HepG2 (cell line): ENCODE data around the gene TK2. TPM values are rescaled to one million over a fixed set of nuclear protein-coding genes. Genes with fewer than 3 reads are reported as not detected.
"Not testable (repeated sequence)": the region's sequence is repeated elsewhere in the genome, so short reads cannot be mapped to it uniquely, and the experiment has no call there.

Experiments
- ATAC-seq: fragments of 200-7000 bp; cut with Tn5 transposase; 3 replicates; pipeline ENCODE4 v1.9.1; 2020; ENCODE audit warnings: mild to moderate bottlenecking, moderate library complexity
- BruUV-seq: library from RNA; stranded (reverse); fragments of 400-500 nt; replicated peaks from 2 replicates; lab custom pipeline; 2021; lab: Mats Ljungman, UMichigan
- CTCF ChIA-PET: fragments of 300-600 bp; formaldehyde crosslinking; extraction: SDS; loops from one replicate; lab custom pipeline; 2021; ENCODE audit warnings: low total read pairs, inconsistent platforms, low intra/inter-chr PET ratio; lab: Yijun Ruan, JAX
- POLR2A ChIA-PET: fragments of 350-600 bp; sonication (Branson Sonifier 250); formaldehyde crosslinking; loops from one replicate; lab custom pipeline; 2020; ENCODE audit warnings: antibody characterized with exemption, inconsistent platforms; lab: Yijun Ruan, JAX
- DNase-seq: peaks from one replicate; pipeline ENCODE4 v3.0.0-alpha.2; 2015; ENCODE audit warnings: low spot score
- FAIRE-seq: peaks from 3 replicates; lab custom pipeline; 2011; peaks lifted over from hg19 to GRCh38; lab: Jason Lieb, UNC
- H2AFZ ChIP-seq: one replicate; pipeline ENCODE4 v1.6.1; 2011; ENCODE audit warnings: low read length, inconsistent platforms
- H3K27ac ChIP-seq: fragments of 300-600 bp; 3 replicates; pipeline ENCODE4 v1.8.0; 2011; ENCODE audit warnings: mixed run types, mild to moderate bottlenecking, mixed read lengths, low read length, inconsistent platforms; ENCODE audit not compliant: insufficient read depth; ENCODE audit errors: extremely low read length
- H3K27me3 ChIP-seq, 2 experiments: fragments of 200-600 bp in 1 of 2; 2 replicates in 1 of 2; 3 replicates in 1 of 2; pipeline versions ENCODE4 v1.6.0 to v1.8.0; 2011; ENCODE audit warnings: low read length in 2 of 2, mild to moderate bottlenecking in 2 of 2, moderate library complexity in 2 of 2, inconsistent platforms in 1 of 2; ENCODE audit not compliant: insufficient read depth in 2 of 2, control insufficient read depth in 1 of 2
- H3K36me3 ChIP-seq, 2 experiments: fragments of 200-600 bp in 1 of 2; replicated peaks in 1 of 2; 2 replicates in 1 of 2; 3 replicates in 1 of 2; pipeline versions ENCODE4 v1.5.1 to v1.8.0; 2011; ENCODE audit warnings: low read length in 2 of 2, inconsistent platforms in 1 of 2; ENCODE audit not compliant: insufficient read depth in 2 of 2, control insufficient read depth in 1 of 2
- H3K4me1 ChIP-seq: 2 replicates; pipeline ENCODE4 v1.5.1; 2012; ENCODE audit warnings: low read length, inconsistent platforms; ENCODE audit not compliant: insufficient read depth
- H3K4me2 ChIP-seq: 2 replicates; pipeline ENCODE4 v1.6.0; 2011; ENCODE audit warnings: low read depth, low read length, inconsistent platforms
- H3K4me3 ChIP-seq, 3 experiments: fragments of 200-600 bp in 1 of 3; sonication (generic), shearing (Covaris generic) in 1 of 3; replicated peaks in 1 of 3; 2 replicates each; pipeline ENCODE4 v1.5.1; 2011 to 2016; ENCODE audit warnings: low read length in 3 of 3, inconsistent platforms in 2 of 3, low read depth in 2 of 3, mild to moderate bottlenecking in 2 of 3, control low read depth in 1 of 3, mixed read lengths in 1 of 3; ENCODE audit not compliant: insufficient read depth in 1 of 3
- H3K79me2 ChIP-seq: one replicate; pipeline ENCODE4 v1.6.1; 2011; ENCODE audit warnings: low read length, inconsistent platforms; ENCODE audit not compliant: insufficient read depth
- H3K9ac ChIP-seq: 2 replicates; pipeline ENCODE4 v1.6.0; 2011; ENCODE audit warnings: mild to moderate bottlenecking, low read depth, low read length, inconsistent platforms; ENCODE audit not compliant: insufficient read depth
- H3K9me3 ChIP-seq: 2 replicates; pipeline ENCODE4 v1.5.1; 2012; ENCODE audit warnings: mild to moderate bottlenecking, low read length
- H4K20me1 ChIP-seq: 2 replicates; pipeline ENCODE4 v1.6.0; 2011; ENCODE audit warnings: inconsistent platforms, mild to moderate bottlenecking, low read length, moderate library complexity; ENCODE audit not compliant: insufficient read depth
- ATF7 ChIP-seq, 2 experiments: fragments of 450-650 bp in 1 of 2; sonication (generic) in 1 of 2; formaldehyde crosslinking in 1 of 2; IDR thresholded peaks; 2 replicates each; pipeline versions ENCODE4 v1.4.0 to v1.6.1; 2016 to 2020; ENCODE audit warnings: antibody characterized with exemption in 1 of 2, mild to moderate bottlenecking in 1 of 2, missing genetic modification reagents in 1 of 2
- WGBS: methylation state at CpG from one replicate; pipeline ENCODE4 v1.1.6; 2017; ENCODE audit warnings: low lambda C conversion rate; 5-methylcytosine and 5-hydroxymethylcytosine counted together
- in situ Hi-C: cut with HindIII; loops from 2 replicates; pipeline ENCODE4 v1.10.0; 2017; ENCODE audit warnings: low pct_unique_long_range_greater_than_20kb; ENCODE audit not compliant: extremely low pct_ligation_motif_present
- intact Hi-C: fragments of 100-400 bp; cut with micrococcal nuclease; formaldehyde crosslinking; loops from one replicate; pipeline ENCODE4 v1.10.0; 2022; ENCODE audit not compliant: unreplicated experiment
- polyA plus RNA-seq, 8 experiments: library from polyadenylated mRNA; depleted of rRNA in 3 of 8; stranded (reverse) in 7 of 8; unstranded in 1 of 8; fragments of >200 nt; fragmentation: Illumina TruSeq in 4 of 8; extraction: Trizol in 4 of 8; gene quantifications; 2 replicates each; pipeline versions ENCODE4 v1.2.1 to v1.2.3, GENCODE V29; 2011 to 2016; ENCODE audit warnings: low read depth in 4 of 8, missing spikeins in 1 of 8, mixed read lengths in 1 of 8; ENCODE audit not compliant: insufficient read depth in 1 of 8
- total RNA-seq, 5 experiments: library from RNA; depleted of rRNA; stranded (reverse); fragments of >200 nt; fragmentation: Illumina TruSeq; extraction: Trizol; gene quantifications; 2 replicates each; pipeline ENCODE4 v1.2.3, GENCODE V29; 2016; ENCODE audit warnings: low read depth in 1 of 5

Gene TK2
- total and polyA plus RNA-seq, 2 of the 13 experiments (the other 11 are each of a cell fraction or from before 2014, with no cell fraction given): 18.7 to 21.0 TPM

GRCh38 chr16:66466636-66467035 lies 83.3 kb downstream of the TK2 start:
- TF ChIP-seq ATF7 (IDR thresholded peaks at IDR 0.05): 0 out of 2 replicates have a peak, but pooled peaks have one; percentile 11
- H2AFZ ChIP-seq; H3K4me2 ChIP-seq; BruUV-seq; H3K9me3 ChIP-seq; CTCF ChIA-PET; DNase-seq; ATAC-seq; H3K79me2 ChIP-seq; H3K36me3 ChIP-seq; POLR2A ChIA-PET; H3K27ac ChIP-seq; H4K20me1 ChIP-seq; in situ Hi-C loops; H3K9ac ChIP-seq; H3K4me3 ChIP-seq; FAIRE-seq; intact Hi-C loops; TF ChIP-seq ATF7 (CRISPR knock-in tag; IDR thresholded peaks at IDR 0.05): not testable (repeated sequence)
- peaks cover 4 to 38% of the 10 kb centered on the region in 2 experiments for H3K27me3 ChIP-seq
- H3K4me1 ChIP-seq: peaks cover 11% of the 10 kb centered on the region
- 34% methylated on average over 6 of the region's 6 CpGs for WGBS

- H3K9me3 ChIP-seq, DNase-seq, H4K20me1 ChIP-seq, FAIRE-seq, ATAC-seq, intact Hi-C loops, H3K9ac ChIP-seq, H3K4me2 ChIP-seq, CTCF ChIA-PET, POLR2A ChIA-PET, H3K27ac ChIP-seq, H3K36me3 ChIP-seq, H3K79me2 ChIP-seq, BruUV-seq, H3K4me3 ChIP-seq, in situ Hi-C loops, H2AFZ ChIP-seq: not testable (repeated sequence)
- WGBS: 34% methylated on average over 6 of the region's 6 CpGs
- peaks cover 4 to 32% of the 10 kb centered on the region in 2 experiments; a peak in 4 of 5 replicates for H3K27me3 ChIP-seq
- H3K4me1 ChIP-seq: peaks cover 11% of the 10 kb centered on the region
Observed at GRCh38 chr16:66465946-66466345, 84.0 kb downstream of the TK2 start.
